A549 (cell line): ENCODE measurements around the gene GMDS. TPM values are rescaled to one million over a fixed set of nuclear protein-coding genes. Genes with fewer than 3 reads are reported as not detected.

Experiments
- ATAC-seq, 2 experiments: fragments of 200-7000 bp in 1 of 2; fragments of >200 bp in 1 of 2; cut with Nextera tagmentation in 1 of 2; cut with Tn5 transposase in 1 of 2; 3 replicates each; pipeline versions ENCODE4 v1.8.0 to v1.9.1; 2018 to 2020; ENCODE audit warnings: mild to moderate bottlenecking in 1 of 2, moderate library complexity in 1 of 2
- CTCF ChIA-PET: fragments of 300-600 bp; sonication (Branson Sonifier 250); formaldehyde crosslinking; extraction: SDS; loops from one replicate; lab custom pipeline; 2021; ENCODE audit warnings: antibody characterized with exemption, inconsistent platforms; lab: Yijun Ruan, JAX
- POLR2A ChIA-PET: fragments of 350-600 bp; formaldehyde crosslinking; extraction: SDS; loops from one replicate; lab custom pipeline; 2021; ENCODE audit warnings: antibody characterized with exemption, inconsistent platforms; lab: Yijun Ruan, JAX
- DNase-seq, 2 experiments: peaks; one replicate each; pipeline versions ENCODE4 v3.0.0 to v3.0.0-alpha.2; 2011 to 2016; ENCODE audit warnings: low read depth in 1 of 2, low spot score in 1 of 2
- FAIRE-seq: peaks from 2 replicates; lab custom pipeline; 2011; peaks lifted over from hg19 to GRCh38; lab: Jason Lieb, UNC
- H3K27ac ChIP-seq, 2 experiments: fragments of >200 bp; sonication (Bioruptor Twin); formaldehyde crosslinking; 3 replicates each; pipeline ENCODE4 v1.5.1; 2016 to 2017
- H3K4me1 ChIP-seq: fragments of >200 bp; sonication (Bioruptor Twin); formaldehyde crosslinking; 3 replicates; pipeline ENCODE4 v1.6.1; 2016
- H3K4me2 ChIP-seq: fragments of >200 bp; sonication (Bioruptor Twin); formaldehyde crosslinking; 3 replicates; pipeline ENCODE4 v1.6.1; 2016
- H3K4me3 ChIP-seq: fragments of >200 bp; sonication (Bioruptor Twin); formaldehyde crosslinking; 3 replicates; pipeline ENCODE4 v1.5.1; 2016
- H3K9me3 ChIP-seq: fragments of >200 bp; sonication (Bioruptor Twin); formaldehyde crosslinking; 3 replicates; pipeline ENCODE4 v1.6.1; 2016
- BCL3 ChIP-seq: fragments of >200 bp; sonication (Bioruptor Twin); formaldehyde crosslinking; IDR thresholded peaks from 3 replicates; pipeline ENCODE4 v1.6.1; 2016
- CHD4 ChIP-seq: fragments of 200-600 bp; sonication (generic); IDR thresholded peaks from 2 replicates; pipeline ENCODE4 v1.6.1; 2016; ENCODE audit warnings: antibody characterized with exemption, mild to moderate bottlenecking, borderline replicate concordance
- CTCF ChIP-seq: fragments of >200 bp; sonication (Bioruptor Twin); formaldehyde crosslinking; IDR thresholded peaks from 3 replicates; pipeline ENCODE4 v1.5.1; 2016
- E2F6 ChIP-seq: IDR thresholded peaks from 2 replicates; pipeline ENCODE4 v1.6.1; 2012; ENCODE audit warnings: low read depth, borderline replicate concordance
- EP300 ChIP-seq, 2 experiments: fragments of >200 bp; sonication (Bioruptor Twin); formaldehyde crosslinking; IDR thresholded peaks; 2 replicates in 1 of 2; 3 replicates in 1 of 2; pipeline ENCODE4 v1.6.1; 2016 to 2017
- FOXS1 ChIP-seq: fragments of 250-450 bp; sonication (Bioruptor Pico); IDR thresholded peaks from 2 replicates; pipeline ENCODE4 v1.5.0; 2020; ENCODE audit warnings: mild to moderate bottlenecking, moderate library complexity
- GATA3 ChIP-seq: IDR thresholded peaks from 2 replicates; pipeline ENCODE4 v1.6.1; 2012; ENCODE audit warnings: borderline replicate concordance
- HES2 ChIP-seq: fragments of >200 bp; sonication (Bioruptor Twin); formaldehyde crosslinking; IDR thresholded peaks from 2 replicates; pipeline ENCODE4 v1.6.1; 2016
- HEYL ChIP-seq: fragments of 250-450 bp; sonication (Bioruptor Pico); IDR thresholded peaks from 2 replicates; pipeline ENCODE4 v1.8.0; 2021; ENCODE audit warnings: mild to moderate bottlenecking, moderate library complexity
- HOXA7 ChIP-seq: fragments of 250-450 bp; sonication (Bioruptor Pico); IDR thresholded peaks from 2 replicates; pipeline ENCODE4 v1.5.0; 2020; ENCODE audit warnings: mild to moderate bottlenecking, moderate library complexity
- JUN ChIP-seq, 2 experiments: fragments of >200 bp; sonication (Bioruptor Twin); formaldehyde crosslinking; IDR thresholded peaks; 2 replicates in 1 of 2; 3 replicates in 1 of 2; pipeline ENCODE4 v1.6.1; 2016 to 2017
- KDM5A ChIP-seq: fragments of 200-600 bp; sonication (generic); IDR thresholded peaks from 2 replicates; pipeline ENCODE4 v1.6.1; 2016; ENCODE audit warnings: antibody characterized with exemption, mild to moderate bottlenecking
- NFE2L2 ChIP-seq: fragments of 150-350 bp; conservative IDR thresholded peaks from 2 replicates; pipeline ENCODE4 v1.6.1; 2014; ENCODE audit warnings: low read length
- NPAS2 ChIP-seq: fragments of 250-450 bp; sonication (Bioruptor Pico); IDR thresholded peaks from 2 replicates; pipeline ENCODE4 v1.8.0; 2022; ENCODE audit warnings: mild to moderate bottlenecking, moderate library complexity, borderline replicate concordance
- PHF8 ChIP-seq: fragments of 200-600 bp; sonication (generic); IDR thresholded peaks from 2 replicates; pipeline ENCODE4 v1.6.1; 2016; ENCODE audit warnings: low read depth, mild to moderate bottlenecking, antibody characterized with exemption, moderate library complexity, borderline replicate concordance
- POLR2AphosphoS2 ChIP-seq: conservative IDR thresholded peaks from 2 replicates; pipeline ENCODE4 v1.6.1; 2012; ENCODE audit warnings: low read length, improper control_type of control experiment, inconsistent platforms
- RAD21 ChIP-seq, 2 experiments: fragments of >200 bp in 1 of 2; sonication (Bioruptor Twin) in 1 of 2; formaldehyde crosslinking in 1 of 2; IDR thresholded peaks in 1 of 2; conservative IDR thresholded peaks in 1 of 2; 2 replicates in 1 of 2; 3 replicates in 1 of 2; pipeline ENCODE4 v1.6.1; 2012 to 2018; ENCODE audit warnings: inconsistent platforms in 1 of 2
- RARB ChIP-seq: fragments of 250-450 bp; sonication (Bioruptor Pico); IDR thresholded peaks from 2 replicates; pipeline ENCODE4 v1.8.0; 2021; ENCODE audit warnings: mild to moderate bottlenecking, moderate library complexity
- RFX5 ChIP-seq: fragments of 450-650 bp; IDR thresholded peaks from 2 replicates; pipeline ENCODE4 v1.7.1; 2014; ENCODE audit warnings: antibody characterized with exemption, mild to moderate bottlenecking, moderate library complexity
- SMC3 ChIP-seq: fragments of >200 bp; sonication (Bioruptor Twin); formaldehyde crosslinking; IDR thresholded peaks from 3 replicates; pipeline ENCODE4 v1.6.1; 2018; ENCODE audit warnings: inconsistent platforms
- TP53 ChIP-seq: fragments of 250-450 bp; sonication (Bioruptor Pico); IDR thresholded peaks from 2 replicates; pipeline ENCODE4 v1.5.0; 2021; ENCODE audit warnings: mild to moderate bottlenecking, moderate library complexity
- ZC3H11A ChIP-seq: fragments of 450-650 bp; IDR thresholded peaks from 2 replicates; pipeline ENCODE4 v1.6.1; 2014; ENCODE audit warnings: antibody characterized with exemption, mild to moderate bottlenecking
- ZNF302 ChIP-seq: fragments of 250-450 bp; sonication (Bioruptor Pico); IDR thresholded peaks from 2 replicates; pipeline ENCODE4 v1.9.0; 2021; ENCODE audit warnings: inconsistent platforms, mild to moderate bottlenecking, moderate library complexity
- ZSCAN20 ChIP-seq: fragments of 250-450 bp; sonication (Bioruptor Pico); IDR thresholded peaks from 2 replicates; pipeline ENCODE4 v1.8.0; 2022; ENCODE audit warnings: mild to moderate bottlenecking, moderate library complexity
- WGBS: methylation state at CpG from one replicate; pipeline ENCODE4 v1.1.6; 2017; ENCODE audit errors: missing lambda C conversion rate; 5-methylcytosine and 5-hydroxymethylcytosine counted together
- polyA plus RNA-seq, 4 experiments: library from polyadenylated mRNA; depleted of rRNA in 3 of 4; stranded (reverse); fragments of >200 nt; fragmentation: RNase III in 1 of 4; extraction: RNeasy Plus Mini Kit Qiagen cat#74134 plus additional on column Dnase treatment in 1 of 4; gene quantifications; 2 replicates in 3 of 4; 3 replicates in 1 of 4; pipeline ENCODE4 v1.2.3, GENCODE V29; 2011 to 2017

GMDS gene
- polyA plus RNA-seq, 2 of the 4 experiments (the other 2 are of a cell fraction) = 9.9 to 12.4 TPM

- FAIRE-seq (no peak), DNase-seq (no peak), ATAC-seq (no peak)
- Histone ChIP-seq H3K4me1 (no peaks in the 10 kb centered on the region), H3K4me2 (no peak overlapping the region), H3K9me3 (no peaks in the 10 kb centered on the region), H3K4me3 (no peak overlapping the region), H3K27ac (no peak overlapping the region)
- POLR2A ChIA-PET = no interaction called here
- CTCF ChIA-PET = interaction anchor here (1.3 kb wide), 1 partner anchor 426 kb away, joined by 3 read pairs; no protein-coding TSS in a partner anchor
- no peak for TF ChIP-seq POLR2AphosphoS2
- WGBS = 91% methylated on average over 11 of the region's 11 CpGs
These were observed 209.3 kb downstream of the GMDS start for GRCh38 chr6:2035826-2036709.

- DNase-seq = no peak
- Histone ChIP-seq H3K4me2 (no peak overlapping the region), H3K9me3 (no peaks in the 10 kb centered on the region), H3K4me3 (no peak overlapping the region), H3K27ac (no peak overlapping the region), H3K4me1 (no peaks in the 10 kb centered on the region)
- no peak for FAIRE-seq
- ATAC-seq = no peak
- POLR2A ChIA-PET = no interaction called here
- CTCF ChIA-PET = no interaction called here
- no peak for TF ChIP-seq RARB (CRISPR knock-in tag)
- TF ChIP-seq CHD4 = no peak
- TF ChIP-seq HOXA7 (CRISPR knock-in tag) = no peak
- TF ChIP-seq FOXS1 (CRISPR knock-in tag) = no peak
- TF ChIP-seq ZSCAN20 (CRISPR knock-in tag) = no peak
- TF ChIP-seq KDM5A = no peak
- WGBS = 40% methylated on average over 1 of the region's 1 CpG
These were observed 210.4 kb downstream of the GMDS start for GRCh38 chr6:2035046-2035445.

GRCh38 chr6:2034256-2034655, 211.1 kb downstream of the GMDS start:
- POLR2A ChIA-PET = no interaction called here
- no peaks in the 10 kb centered on the region; the same call in 2 of the 3 replicates for H3K4me1 ChIP-seq
- no peak overlapping the region for H3K27ac ChIP-seq
- TF ChIP-seq RAD21 (conservative IDR thresholded peaks at IDR 0.05 in 1 of 2, IDR thresholded peaks at IDR 0.05 in 1 of 2) (no peak), NFE2L2 (no peak), RARB (CRISPR knock-in tag) (no peak), CTCF (no peak), RFX5 (no peak), CHD4 (no peak)
- 76% methylated on average over 6 of the region's 6 CpGs for WGBS
- FAIRE-seq = no peak
- CTCF ChIA-PET = no interaction called here
- no peaks in the 10 kb centered on the region for H3K9me3 ChIP-seq
- no peak overlapping the region for H3K4me3 ChIP-seq
- DNase-seq = no peak
- no peak overlapping the region for H3K4me2 ChIP-seq
- ATAC-seq = no peak

- POLR2A ChIA-PET = no interaction called here
- no peak overlapping the region for H3K4me2 ChIP-seq
- no peaks in the 10 kb centered on the region for H3K9me3 ChIP-seq
- CTCF ChIA-PET = no interaction called here
- H3K27ac ChIP-seq = no peak overlapping the region
- no peak for DNase-seq
- FAIRE-seq = no peak
- 92% methylated on average over 4 of the region's 4 CpGs for WGBS
- H3K4me1 ChIP-seq = peaks cover 7% of the 10 kb centered on the region; the same call in 2 of the 3 replicates
- no peak for TF ChIP-seq E2F6
- no peak for TF ChIP-seq NPAS2
- no peak for TF ChIP-seq TP53
- TF ChIP-seq EP300 (IDR thresholded peaks at IDR 0.05) = no peak
- no peak for TF ChIP-seq GATA3
- TF ChIP-seq BCL3 = no peak
- no peak for TF ChIP-seq PHF8
- TF ChIP-seq JUN (IDR thresholded peaks at IDR 0.05) = no peak
- TF ChIP-seq HEYL (CRISPR knock-in tag) = no peak
- no peak for TF ChIP-seq SMC3
- TF ChIP-seq HES2 = no peak
- TF ChIP-seq ZNF302 (CRISPR knock-in tag) = no peak
- no peak for TF ChIP-seq ZC3H11A
- no peak overlapping the region for H3K4me3 ChIP-seq
- ATAC-seq = no peak
These were observed 211.9 kb downstream of the GMDS start for GRCh38 chr6:2033544-2033943.
